HG02884 (cell line): ENCODE results near the gene HECTD4.
"Not testable (repeated sequence)": the region's sequence is repeated elsewhere in the genome, so short reads cannot be mapped to it uniquely, and the experiment has no call there.

Experiments
- ATAC-seq: cut with Tn5 transposase; IDR thresholded peaks from one replicate; pipeline ENCODE4 v1.9.1; 2021; ENCODE audit warnings: mild to moderate bottlenecking, moderate library complexity; ENCODE audit not compliant: unreplicated experiment

The HECTD4 gene

GRCh38 chr12:112408621-112409020, 26.4 kb upstream of the HECTD4 start:
- ATAC-seq = no peak

GRCh38 chr12:112407683-112408082, 25.5 kb upstream of the HECTD4 start:
- not testable (repeated sequence) for ATAC-seq

- no peak for ATAC-seq
These were observed 24.6 kb upstream of the HECTD4 start for GRCh38 chr12:112406519-112407488.

GRCh38 chr12:112401903-112402498, 19.8 kb upstream of the HECTD4 start:
- ATAC-seq = no peak

GRCh38 chr12:112401054-112401453, 18.8 kb upstream of the HECTD4 start:
- no peak for ATAC-seq

- no peak for ATAC-seq
These were observed 11.1 kb upstream of the HECTD4 start for GRCh38 chr12:112393328-112393727.

- not testable (repeated sequence) for ATAC-seq
These were observed 7.9 kb upstream of the HECTD4 start for GRCh38 chr12:112389922-112390654.

- no peak for ATAC-seq
These were observed 7.0 kb upstream of the HECTD4 start for GRCh38 chr12:112389228-112389627.

- no peak for ATAC-seq
These were observed 4.5 kb upstream of the HECTD4 start for GRCh38 chr12:112386726-112387125.

- no peak for ATAC-seq
These were observed 635 bp upstream of the HECTD4 start for GRCh38 chr12:112382866-112383265.

GRCh38 chr12:112381406-112381882, 787 bp downstream of the HECTD4 start:
- ATAC-seq = peak; percentile 38

GRCh38 chr12:112380663-112381405, 1.4 kb downstream of the HECTD4 start:
- no peak for ATAC-seq

- no peak for ATAC-seq
These were observed 7.1 kb downstream of the HECTD4 start for GRCh38 chr12:112375105-112375504.

- no peak for ATAC-seq
These were observed 8.0 kb downstream of the HECTD4 start for GRCh38 chr12:112374166-112374740.

GRCh38 chr12:112370868-112371510, 11.2 kb downstream of the HECTD4 start:
- ATAC-seq = no peak

- no peak for ATAC-seq
These were observed 12.0 kb downstream of the HECTD4 start for GRCh38 chr12:112370199-112370598.

- ATAC-seq = no peak
These were observed 13.4 kb downstream of the HECTD4 start for GRCh38 chr12:112368856-112369255.

- no peak for ATAC-seq
These were observed 14.3 kb downstream of the HECTD4 start for GRCh38 chr12:112367965-112368364.

GRCh38 chr12:112362310-112362709, 19.9 kb downstream of the HECTD4 start:
- ATAC-seq = no peak

GRCh38 chr12:112361271-112361670, 21.0 kb downstream of the HECTD4 start:
- no peak for ATAC-seq
